Fibroblast of lung (primary cell): Measurements from ENCODE around the gene BCDIN3D. TPM values are rescaled to one million over a fixed set of nuclear protein-coding genes. Genes with fewer than 3 reads are reported as not detected.

Experiments
- DNase-seq, 2 donors: peaks; one replicate each; pipeline versions ENCODE4 v3.0.0 to v3.0.0-alpha.2; 2010; ENCODE audit warnings: low read depth in 2 of 2
- H2AFZ ChIP-seq: 2 replicates; pipeline ENCODE4 v1.5.1; 2012; ENCODE audit warnings: low read length, control low read depth, inconsistent platforms
- H3K27ac ChIP-seq: 2 replicates; pipeline ENCODE4 v1.5.1; 2011; ENCODE audit warnings: low read length, control low read depth; ENCODE audit not compliant: insufficient read depth
- H3K27me3 ChIP-seq: 2 replicates; pipeline ENCODE4 v1.5.1; 2011; ENCODE audit warnings: mild to moderate bottlenecking, low read length; ENCODE audit not compliant: control insufficient read depth, insufficient read depth
- H3K36me3 ChIP-seq: 2 replicates; pipeline ENCODE4 v1.5.1; 2011; ENCODE audit warnings: low read length; ENCODE audit not compliant: control insufficient read depth, insufficient read depth
- H3K4me1 ChIP-seq: 2 replicates; pipeline ENCODE4 v1.5.1; 2011; ENCODE audit warnings: low read length; ENCODE audit not compliant: control insufficient read depth, insufficient read depth; ENCODE audit errors: extremely low read depth
- H3K4me2 ChIP-seq: 2 replicates; pipeline ENCODE4 v1.5.1; 2011; ENCODE audit warnings: low read length, control low read depth; ENCODE audit not compliant: insufficient read depth; ENCODE audit errors: extremely low read depth
- H3K4me3 ChIP-seq, 4 experiments: fragments of 200-600 bp in 1 of 4; sonication (generic) in 1 of 4; replicated peaks in 1 of 4; 2 replicates each; pipeline ENCODE4 v1.5.1; 2011 to 2016; ENCODE audit warnings: low read length in 4 of 4, low read depth in 3 of 4, mild to moderate bottlenecking in 3 of 4, control low read depth in 2 of 4, inconsistent platforms in 1 of 4, mixed read lengths in 1 of 4; ENCODE audit not compliant: insufficient read depth in 1 of 4; ENCODE audit errors: control extremely low read depth in 1 of 4
- H3K79me2 ChIP-seq: 2 replicates; pipeline ENCODE4 v1.5.1; 2012; ENCODE audit warnings: mild to moderate bottlenecking, low read length, inconsistent platforms; ENCODE audit not compliant: control insufficient read depth, insufficient read depth
- H3K9ac ChIP-seq: 2 replicates; pipeline ENCODE4 v1.5.1; 2011; ENCODE audit warnings: mild to moderate bottlenecking, low read length, control low read depth; ENCODE audit not compliant: insufficient read depth
- H3K9me3 ChIP-seq: 2 replicates; pipeline ENCODE4 v1.5.1; 2012; ENCODE audit warnings: low read depth, low read length; ENCODE audit not compliant: control insufficient read depth, insufficient read depth
- H4K20me1 ChIP-seq: 2 replicates; pipeline ENCODE4 v1.5.1; 2011; ENCODE audit warnings: low read length; ENCODE audit not compliant: control insufficient read depth, insufficient read depth; ENCODE audit errors: extremely low read depth
- EZH2 ChIP-seq: IDR thresholded peaks from 2 replicates; pipeline ENCODE4 v1.5.1; 2012; ENCODE audit warnings: low read length, control low read depth, mild to moderate bottlenecking; ENCODE audit errors: missing control alignments
- polyA plus RNA-seq, 2 donors: library from polyadenylated mRNA; depleted of rRNA in 1 of 2; stranded (reverse) in 1 of 2; unstranded in 1 of 2; fragments of >200 nt; gene quantifications; 2 replicates each; pipeline ENCODE4 v1.2.1, GENCODE V29; 2011 to 2012; ENCODE audit warnings: missing spikeins in 1 of 2
- total RNA-seq: library from RNA; depleted of rRNA; stranded (reverse); fragments of >200 nt; gene quantifications from 2 replicates; pipeline ENCODE4 v1.2.1, GENCODE V29; 2014
- TF ChIP-seq, protein P1 (sequence below), 2 donors: IDR thresholded peaks in 1 of 2; conservative IDR thresholded peaks in 1 of 2; 1 replicate in 1 of 2; 2 replicates in 1 of 2; pipeline ENCODE4 v1.5.1; 2011 to 2012; ENCODE audit warnings: low read length in 2 of 2, control low read depth in 1 of 2, inconsistent platforms in 1 of 2, low read depth in 1 of 2, mild to moderate bottlenecking in 1 of 2

Gene BCDIN3D
- total and polyA plus RNA-seq, 2 donors (not counting 1 experiment from before 2014, with no cell fraction given) = 3.2 to 4.5 TPM

GRCh38 chr12:49868449-49868848 is 25.5 kb upstream of the BCDIN3D start:
- TF ChIP-seq, protein P1, sequence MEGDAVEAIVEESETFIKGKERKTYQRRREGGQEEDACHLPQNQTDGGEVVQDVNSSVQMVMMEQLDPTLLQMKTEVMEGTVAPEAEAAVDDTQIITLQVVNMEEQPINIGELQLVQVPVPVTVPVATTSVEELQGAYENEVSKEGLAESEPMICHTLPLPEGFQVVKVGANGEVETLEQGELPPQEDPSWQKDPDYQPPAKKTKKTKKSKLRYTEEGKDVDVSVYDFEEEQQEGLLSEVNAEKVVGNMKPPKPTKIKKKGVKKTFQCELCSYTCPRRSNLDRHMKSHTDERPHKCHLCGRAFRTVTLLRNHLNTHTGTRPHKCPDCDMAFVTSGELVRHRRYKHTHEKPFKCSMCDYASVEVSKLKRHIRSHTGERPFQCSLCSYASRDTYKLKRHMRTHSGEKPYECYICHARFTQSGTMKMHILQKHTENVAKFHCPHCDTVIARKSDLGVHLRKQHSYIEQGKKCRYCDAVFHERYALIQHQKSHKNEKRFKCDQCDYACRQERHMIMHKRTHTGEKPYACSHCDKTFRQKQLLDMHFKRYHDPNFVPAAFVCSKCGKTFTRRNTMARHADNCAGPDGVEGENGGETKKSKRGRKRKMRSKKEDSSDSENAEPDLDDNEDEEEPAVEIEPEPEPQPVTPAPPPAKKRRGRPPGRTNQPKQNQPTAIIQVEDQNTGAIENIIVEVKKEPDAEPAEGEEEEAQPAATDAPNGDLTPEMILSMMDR (conservative IDR thresholded peaks at IDR 0.05 in 1 of 2, IDR thresholded peaks at IDR 0.05 in 1 of 2; ENCODE audit: low read depth in 1 of 2, low read length in 2 of 2) = no peak
- TF ChIP-seq EZH2 = peak; percentile 55
- Histone ChIP-seq H3K9me3 (no peaks in the 10 kb centered on the region), H3K36me3 (no peaks in the 10 kb centered on the region), H3K9ac (no peak overlapping the region), H3K27me3 (peaks cover 21% of the 10 kb centered on the region), H2AFZ (no peak overlapping the region), H3K79me2 (no peaks in the 10 kb centered on the region), H3K4me2 (no peak overlapping the region), H4K20me1 (no peaks in the 10 kb centered on the region), H3K27ac (peak overlapping the region; percentile 38), H3K4me3 (no peak overlapping the region), H3K4me1 (peaks cover 18% of the 10 kb centered on the region)
- no peak for DNase-seq

DNA sequence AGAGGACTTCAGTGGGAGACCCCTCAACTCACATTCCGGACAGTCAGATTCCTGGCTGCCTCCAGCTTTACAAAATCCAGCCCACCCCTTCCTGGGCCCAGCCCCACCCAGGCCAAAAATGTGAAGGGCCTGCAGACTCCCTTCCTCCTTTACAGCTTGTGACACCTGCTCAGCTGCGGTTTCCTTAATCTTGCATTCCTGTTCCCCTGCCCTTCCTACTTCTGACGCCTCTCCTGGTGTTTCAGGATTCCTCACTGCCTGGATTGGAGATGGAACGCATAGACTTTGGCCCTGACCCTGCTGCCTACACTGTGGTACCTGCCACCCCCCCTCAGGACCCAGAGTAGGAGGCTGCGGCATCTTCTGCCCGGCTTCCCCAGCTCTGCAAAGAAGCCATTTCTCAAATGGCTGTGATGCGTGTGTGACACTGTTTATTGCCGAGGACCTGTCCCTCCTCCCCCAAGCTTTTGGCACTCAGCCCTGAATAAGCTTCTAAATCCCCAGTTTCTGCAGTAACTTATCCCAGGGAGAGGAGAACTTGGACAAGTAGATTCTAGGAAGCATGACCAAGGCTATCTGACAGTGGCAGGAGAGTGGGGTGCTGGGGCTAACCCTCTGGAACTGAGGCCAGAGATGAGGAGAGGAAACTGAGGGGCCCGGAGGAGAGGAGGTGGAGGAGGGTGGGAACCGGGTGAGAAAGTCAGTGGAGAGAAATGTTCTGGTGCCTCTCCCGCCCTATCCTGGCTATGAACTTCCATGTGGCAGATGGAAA is 24.9 kb upstream of the BCDIN3D start:
- peak in 1 of 2 donors; percentile 34 for DNase-seq
- H4K20me1 ChIP-seq = no peaks in the 10 kb centered on the region
- H3K4me3 ChIP-seq = no peak overlapping the region
- H3K4me1 ChIP-seq = peaks cover 18% of the 10 kb centered on the region
- H2AFZ ChIP-seq = no peak overlapping the region
- H3K9ac ChIP-seq = no peak overlapping the region
- H3K27ac ChIP-seq = no peak overlapping the region
- no peaks in the 10 kb centered on the region for H3K79me2 ChIP-seq
- no peaks in the 10 kb centered on the region for H3K9me3 ChIP-seq
- H3K36me3 ChIP-seq = no peaks in the 10 kb centered on the region
- H3K27me3 ChIP-seq = peaks cover 26% of the 10 kb centered on the region
- H3K4me2 ChIP-seq = no peak overlapping the region
- no peak for TF ChIP-seq EZH2
- TF ChIP-seq, protein P1 (conservative IDR thresholded peaks at IDR 0.05 in 1 of 2, IDR thresholded peaks at IDR 0.05 in 1 of 2; ENCODE audit: low read depth in 1 of 2, low read length in 2 of 2) = no peak

DNA sequence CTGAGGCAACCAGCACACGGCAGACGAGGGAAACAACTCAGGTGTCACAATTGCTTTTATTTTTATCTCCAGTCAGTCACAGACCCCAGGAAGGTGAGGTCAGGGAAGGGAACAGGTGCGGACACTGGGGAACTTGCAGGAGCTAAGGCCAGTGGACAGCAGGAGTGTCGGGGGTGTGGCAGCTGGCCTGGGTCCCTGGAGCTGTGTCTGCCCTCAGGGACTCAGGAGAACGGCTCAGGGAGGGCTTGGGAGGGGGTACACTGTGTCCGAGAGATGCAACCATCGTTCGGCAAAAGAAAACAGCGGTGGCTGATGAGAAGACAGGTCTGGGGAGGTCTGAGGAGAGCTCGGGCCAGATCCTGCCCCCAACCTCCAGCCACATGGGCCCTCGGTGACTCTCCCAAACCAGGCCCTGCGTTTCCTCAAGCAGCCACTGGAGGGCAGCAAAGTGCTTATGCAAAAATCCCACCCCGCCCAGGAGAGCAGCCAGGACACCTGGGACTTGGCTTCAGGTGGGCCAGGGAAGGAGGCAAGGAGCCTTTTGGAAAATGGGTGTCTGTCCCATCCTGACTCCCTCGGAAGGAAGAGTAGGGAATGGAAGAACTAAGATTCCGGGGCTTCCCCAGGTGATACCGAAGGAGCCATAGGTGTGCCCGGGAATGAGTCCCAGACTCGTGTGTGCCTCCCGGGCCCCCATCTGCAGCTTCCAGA is 24.1 kb upstream of the BCDIN3D start:
- DNase-seq = peak; percentile 41 to 51
- Histone ChIP-seq H2AFZ (no peak overlapping the region), H3K79me2 (no peaks in the 10 kb centered on the region), H3K4me1 (peaks cover 18% of the 10 kb centered on the region), H3K36me3 (no peaks in the 10 kb centered on the region), H3K9ac (no peak overlapping the region), H3K27ac (no peak overlapping the region), H3K27me3 (peaks cover 26% of the 10 kb centered on the region), H3K4me2 (no peak overlapping the region), H3K4me3 (no peak overlapping the region), H4K20me1 (no peaks in the 10 kb centered on the region), H3K9me3 (no peaks in the 10 kb centered on the region)
- TF ChIP-seq EZH2 = no peak
- TF ChIP-seq, protein P1 (conservative IDR thresholded peaks at IDR 0.05 in 1 of 2, IDR thresholded peaks at IDR 0.05 in 1 of 2; ENCODE audit: low read depth in 1 of 2, low read length in 2 of 2) = peak; percentile 95 to 97
